Neural cell (in vitro differentiated cells): ENCODE data around the gene CSRNP2.

Experiments
- CTCF ChIP-seq: fragments of 450-650 bp; IDR thresholded peaks from 2 replicates; pipeline ENCODE4 v1.5.1; 2014; ENCODE audit warnings: antibody characterized with exemption, mild to moderate bottlenecking, moderate library complexity; ENCODE audit not compliant: poor library complexity, severe bottlenecking
- MXI1 ChIP-seq: fragments of 450-650 bp; conservative IDR thresholded peaks from 2 replicates; pipeline ENCODE4 v1.6.1; 2014; ENCODE audit warnings: antibody characterized with exemption, mild to moderate bottlenecking; ENCODE audit not compliant: poor library complexity, severe bottlenecking
- SMC3 ChIP-seq: fragments of 450-650 bp; conservative IDR thresholded peaks from 2 replicates; pipeline ENCODE4 v1.6.1; 2014; ENCODE audit warnings: antibody characterized with exemption, mild to moderate bottlenecking, moderate library complexity; ENCODE audit not compliant: poor library complexity
- TF ChIP-seq, protein P1 (sequence below): IDR thresholded peaks from 2 replicates; pipeline ENCODE4 v1.6.1; 2012; ENCODE audit warnings: borderline replicate concordance

GRCh38 chr12:51027342-51027835 is 56.0 kb downstream of the CSRNP2 start:
- TF ChIP-seq, protein P1, sequence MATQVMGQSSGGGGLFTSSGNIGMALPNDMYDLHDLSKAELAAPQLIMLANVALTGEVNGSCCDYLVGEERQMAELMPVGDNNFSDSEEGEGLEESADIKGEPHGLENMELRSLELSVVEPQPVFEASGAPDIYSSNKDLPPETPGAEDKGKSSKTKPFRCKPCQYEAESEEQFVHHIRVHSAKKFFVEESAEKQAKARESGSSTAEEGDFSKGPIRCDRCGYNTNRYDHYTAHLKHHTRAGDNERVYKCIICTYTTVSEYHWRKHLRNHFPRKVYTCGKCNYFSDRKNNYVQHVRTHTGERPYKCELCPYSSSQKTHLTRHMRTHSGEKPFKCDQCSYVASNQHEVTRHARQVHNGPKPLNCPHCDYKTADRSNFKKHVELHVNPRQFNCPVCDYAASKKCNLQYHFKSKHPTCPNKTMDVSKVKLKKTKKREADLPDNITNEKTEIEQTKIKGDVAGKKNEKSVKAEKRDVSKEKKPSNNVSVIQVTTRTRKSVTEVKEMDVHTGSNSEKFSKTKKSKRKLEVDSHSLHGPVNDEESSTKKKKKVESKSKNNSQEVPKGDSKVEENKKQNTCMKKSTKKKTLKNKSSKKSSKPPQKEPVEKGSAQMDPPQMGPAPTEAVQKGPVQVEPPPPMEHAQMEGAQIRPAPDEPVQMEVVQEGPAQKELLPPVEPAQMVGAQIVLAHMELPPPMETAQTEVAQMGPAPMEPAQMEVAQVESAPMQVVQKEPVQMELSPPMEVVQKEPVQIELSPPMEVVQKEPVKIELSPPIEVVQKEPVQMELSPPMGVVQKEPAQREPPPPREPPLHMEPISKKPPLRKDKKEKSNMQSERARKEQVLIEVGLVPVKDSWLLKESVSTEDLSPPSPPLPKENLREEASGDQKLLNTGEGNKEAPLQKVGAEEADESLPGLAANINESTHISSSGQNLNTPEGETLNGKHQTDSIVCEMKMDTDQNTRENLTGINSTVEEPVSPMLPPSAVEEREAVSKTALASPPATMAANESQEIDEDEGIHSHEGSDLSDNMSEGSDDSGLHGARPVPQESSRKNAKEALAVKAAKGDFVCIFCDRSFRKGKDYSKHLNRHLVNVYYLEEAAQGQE: no peak
- no peak for TF ChIP-seq CTCF
- TF ChIP-seq MXI1: no peak
- TF ChIP-seq SMC3: no peak
